Kidney epithelial cell (primary cell): ENCODE data around the gene CIDEA. TPM values are rescaled to one million over a fixed set of nuclear protein-coding genes. Genes with fewer than 3 reads are reported as not detected.
"Not testable (repeated sequence)": the region's sequence is repeated elsewhere in the genome, so short reads cannot be mapped to it uniquely, and the experiment has no call there.

Experiments used
- DNase-seq: peaks from one replicate; pipeline ENCODE4 v3.0.0-alpha.2; 2010; ENCODE audit warnings: low read depth
- H3K27me3 ChIP-seq: 2 replicates; pipeline ENCODE4 v1.6.0; 2011; ENCODE audit warnings: low read length; ENCODE audit not compliant: control insufficient read depth, insufficient read depth
- H3K36me3 ChIP-seq: 2 replicates; pipeline ENCODE4 v1.5.1; 2011; ENCODE audit warnings: low read length; ENCODE audit not compliant: control insufficient read depth, insufficient read depth
- H3K4me3 ChIP-seq: 2 replicates; pipeline ENCODE4 v1.5.1; 2011; ENCODE audit warnings: low read depth, mild to moderate bottlenecking, control low read depth, low read length
- CTCF ChIP-seq: IDR thresholded peaks from 2 replicates; pipeline ENCODE4 v1.5.1; 2011; ENCODE audit warnings: mild to moderate bottlenecking, moderate library complexity, low read length, control low read depth, inconsistent platforms; ENCODE audit not compliant: insufficient read depth, poor library complexity, severe bottlenecking
- total RNA-seq: library from RNA; depleted of rRNA; stranded (reverse); fragments of >200 nt; gene quantifications from 2 replicates; pipeline ENCODE4 v1.2.3, GENCODE V29; 2015

Gene CIDEA
- total RNA-seq, result 2.0 and 7.1 TPM in 2 replicates

- peak within 1 kb of the TSS; percentile 23 for H3K4me3 ChIP-seq
- DNase-seq, result no peak
- no peak for TF ChIP-seq CTCF
- no peaks in the 10 kb centered on the region for H3K36me3 ChIP-seq
- peaks cover 23% of the 10 kb centered on the region for H3K27me3 ChIP-seq
Observed at GRCh38 chr18:12254136-12254819, at the start of gene CIDEA. TSS of gene CIDEA (plus strand) at chr18:12254361. CDS start at chr18:12254384, 23 bp downstream.

GRCh38 chr18:12208296-12209153 is 45.6 kb upstream of the CIDEA start:
- H3K36me3 ChIP-seq, H3K4me3 ChIP-seq, H3K27me3 ChIP-seq, DNase-seq: not testable (repeated sequence)

GRCh38 chr18:12212308-12212707 is 41.9 kb upstream of the CIDEA start:
- not testable (repeated sequence) for H3K4me3 ChIP-seq, H3K27me3 ChIP-seq, DNase-seq, H3K36me3 ChIP-seq

GRCh38 chr18:12214296-12215005 is 39.7 kb upstream of the CIDEA start:
- not testable (repeated sequence) for H3K27me3 ChIP-seq, H3K4me3 ChIP-seq, H3K36me3 ChIP-seq
- peak; percentile 28 for DNase-seq

- H3K4me3 ChIP-seq, DNase-seq, H3K27me3 ChIP-seq, H3K36me3 ChIP-seq: not testable (repeated sequence)
Observed at GRCh38 chr18:12216471-12216870, 37.7 kb upstream of the CIDEA start.

GRCh38 chr18:12218603-12219002 is 35.6 kb upstream of the CIDEA start:
- not testable (repeated sequence) for H3K27me3 ChIP-seq, H3K4me3 ChIP-seq, H3K36me3 ChIP-seq, DNase-seq

- H3K27me3 ChIP-seq, H3K36me3 ChIP-seq, DNase-seq, H3K4me3 ChIP-seq: not testable (repeated sequence)
Observed at GRCh38 chr18:12222041-12222440, 32.1 kb upstream of the CIDEA start.

- H3K27me3 ChIP-seq, H3K4me3 ChIP-seq, H3K36me3 ChIP-seq, DNase-seq: not testable (repeated sequence)
Observed at GRCh38 chr18:12223326-12223725, 30.8 kb upstream of the CIDEA start.

GRCh38 chr18:12226807-12227206 is 27.4 kb upstream of the CIDEA start:
- H3K4me3 ChIP-seq, H3K27me3 ChIP-seq, H3K36me3 ChIP-seq, DNase-seq: not testable (repeated sequence)

GRCh38 chr18:12227399-12228186 is 26.6 kb upstream of the CIDEA start:
- not testable (repeated sequence) for H3K36me3 ChIP-seq, H3K4me3 ChIP-seq, H3K27me3 ChIP-seq, DNase-seq

GRCh38 chr18:12228308-12228707 is 25.9 kb upstream of the CIDEA start:
- not testable (repeated sequence) for H3K4me3 ChIP-seq, H3K36me3 ChIP-seq, DNase-seq, H3K27me3 ChIP-seq

GRCh38 chr18:12230561-12230960 is 23.6 kb upstream of the CIDEA start:
- H3K36me3 ChIP-seq, H3K27me3 ChIP-seq, DNase-seq, H3K4me3 ChIP-seq: not testable (repeated sequence)
